Keratinocyte (primary cell): Measurements from ENCODE around the gene PRPF18. TPM values are rescaled to one million over a fixed set of nuclear protein-coding genes. Genes with fewer than 3 reads are reported as not detected.

Experiments
- DNase-seq: peaks from one replicate; pipeline ENCODE4 v3.0.0-alpha.2; 2011; ENCODE audit warnings: low read depth, missing footprints, low spot score
- FAIRE-seq: peaks from 2 replicates; lab custom pipeline; 2011; peaks lifted over from hg19 to GRCh38; lab: Jason Lieb, UNC
- H2AFZ ChIP-seq: 2 replicates; pipeline ENCODE4 v1.6.0; 2012; ENCODE audit warnings: low read length, control low read depth, inconsistent platforms; ENCODE audit not compliant: control insufficient read depth
- H3K27ac ChIP-seq: 2 replicates; pipeline ENCODE4 v1.5.1; 2011; ENCODE audit warnings: low read length; ENCODE audit not compliant: control insufficient read depth, insufficient read depth
- H3K27me3 ChIP-seq: 3 replicates; pipeline ENCODE4 v1.6.0; 2011; ENCODE audit warnings: low read length; ENCODE audit not compliant: control insufficient read depth, insufficient read depth; ENCODE audit errors: extremely low read depth
- H3K36me3 ChIP-seq, 2 experiments: 2 replicates in 1 of 2; 3 replicates in 1 of 2; pipeline ENCODE4 v1.5.1; 2011; ENCODE audit warnings: low read length in 2 of 2, mild to moderate bottlenecking in 1 of 2; ENCODE audit not compliant: control insufficient read depth in 2 of 2, insufficient read depth in 2 of 2; ENCODE audit errors: extremely low read depth in 1 of 2
- H3K4me1 ChIP-seq: 3 replicates; pipeline ENCODE4 v1.5.1; 2011; ENCODE audit warnings: low read length; ENCODE audit not compliant: control insufficient read depth, insufficient read depth; ENCODE audit errors: extremely low read depth
- H3K4me2 ChIP-seq: 3 replicates; pipeline ENCODE4 v1.6.0; 2011; ENCODE audit warnings: low read depth, low read length; ENCODE audit not compliant: control insufficient read depth, insufficient read depth; ENCODE audit errors: extremely low read depth
- H3K4me3 ChIP-seq, 3 experiments: fragments of 200-600 bp in 1 of 3; sonication (generic) in 1 of 3; 2 replicates in 2 of 3; 3 replicates in 1 of 3; pipeline ENCODE4 v1.5.1; 2011 to 2016; ENCODE audit warnings: low read length in 3 of 3, mild to moderate bottlenecking in 3 of 3, control low read depth in 2 of 3, inconsistent platforms in 1 of 3, low read depth in 1 of 3, mixed read lengths in 1 of 3, mixed run types in 1 of 3, moderate library complexity in 1 of 3; ENCODE audit not compliant: control insufficient read depth in 2 of 3, insufficient read depth in 2 of 3; ENCODE audit errors: extremely low read depth in 1 of 3
- H3K79me2 ChIP-seq: 2 replicates; pipeline ENCODE4 v1.6.0; 2012; ENCODE audit warnings: low read length; ENCODE audit not compliant: control insufficient read depth, insufficient read depth
- H3K9ac ChIP-seq: 3 replicates; pipeline ENCODE4 v1.6.0; 2011; ENCODE audit warnings: low read length; ENCODE audit not compliant: control insufficient read depth, insufficient read depth; ENCODE audit errors: extremely low read depth
- H3K9me1 ChIP-seq: 3 replicates; pipeline ENCODE4 v1.6.0; 2011; ENCODE audit warnings: low read length; ENCODE audit not compliant: control insufficient read depth, insufficient read depth; ENCODE audit errors: extremely low read depth
- H3K9me3 ChIP-seq: 2 replicates; pipeline ENCODE4 v1.5.1; 2012; ENCODE audit warnings: low read depth, low read length; ENCODE audit not compliant: control insufficient read depth
- H4K20me1 ChIP-seq: 3 replicates; pipeline ENCODE4 v1.6.0; 2011; ENCODE audit warnings: low read length; ENCODE audit not compliant: control insufficient read depth, insufficient read depth; ENCODE audit errors: extremely low read depth
- EZH2 ChIP-seq: IDR thresholded peaks from one replicate; pipeline ENCODE4 v1.6.1; 2012; ENCODE audit warnings: inconsistent platforms, mild to moderate bottlenecking, low read length, moderate library complexity
- dilution Hi-C: fragments of 300-500 bp; cut with MboI; formaldehyde crosslinking; loops from one replicate; pipeline ENCODE4 v1.7.0; 2020; ENCODE audit warnings: low sequenced_read_pairs; ENCODE audit not compliant: extremely low pct_ligation_motif_present
- polyA plus RNA-seq, 5 experiments: library from polyadenylated mRNA; depleted of rRNA in 3 of 5; stranded (reverse) in 3 of 5; stranded (forward) in 1 of 5; unstranded in 1 of 5; fragments of >200 nt; gene quantifications; 1 replicate in 1 of 5; 2 replicates in 3 of 5; 3 replicates in 1 of 5; pipeline versions ENCODE4 v1.2.1 to v1.2.3, GENCODE V29; 2011 to 2012; ENCODE audit warnings: missing spikeins in 2 of 5, low read depth in 1 of 5, low replicate concordance in 1 of 5
- TF ChIP-seq, protein P1 (sequence below), 3 experiments: IDR thresholded peaks in 1 of 3; conservative IDR thresholded peaks in 1 of 3; optimal IDR thresholded peaks in 1 of 3; 2 replicates in 2 of 3; 3 replicates in 1 of 3; pipeline versions ENCODE3 to v1.5.1; 2011; ENCODE audit warnings: low read length in 3 of 3, mild to moderate bottlenecking in 3 of 3, moderate library complexity in 2 of 3, control low read depth in 1 of 3, inconsistent platforms in 1 of 3; ENCODE audit not compliant: insufficient read depth in 2 of 3; ENCODE audit errors: extremely low read depth in 1 of 3

PRPF18 gene
- polyA plus RNA-seq, 1 donor (not counting 4 experiments of a cell fraction or from before 2014, with no cell fraction given): 28.0 TPM

DNA sequence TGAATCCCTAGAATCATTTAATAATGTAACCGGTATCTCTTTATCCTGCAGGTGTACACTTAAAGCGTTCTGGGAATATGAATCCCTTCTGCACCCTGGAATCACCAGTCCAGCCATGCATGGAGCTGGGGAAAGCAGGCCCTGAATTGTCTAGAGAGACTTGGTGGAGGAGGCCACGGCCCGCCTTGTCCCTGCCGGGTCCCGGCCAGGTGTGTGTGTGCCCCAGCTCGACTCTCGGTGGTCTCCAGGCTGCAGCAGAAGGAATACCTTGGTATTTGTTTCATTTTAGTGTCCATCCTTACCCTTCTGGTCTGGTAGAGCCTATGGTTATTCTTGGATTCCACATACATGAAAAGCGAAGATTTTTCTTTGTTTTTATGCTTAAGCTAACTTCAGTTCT, 58.1 kb downstream of the PRPF18 start:
- no peaks in the 10 kb centered on the region for H3K27me3 ChIP-seq
- H3K79me2 ChIP-seq: no peaks in the 10 kb centered on the region
- TF ChIP-seq, protein P1, sequence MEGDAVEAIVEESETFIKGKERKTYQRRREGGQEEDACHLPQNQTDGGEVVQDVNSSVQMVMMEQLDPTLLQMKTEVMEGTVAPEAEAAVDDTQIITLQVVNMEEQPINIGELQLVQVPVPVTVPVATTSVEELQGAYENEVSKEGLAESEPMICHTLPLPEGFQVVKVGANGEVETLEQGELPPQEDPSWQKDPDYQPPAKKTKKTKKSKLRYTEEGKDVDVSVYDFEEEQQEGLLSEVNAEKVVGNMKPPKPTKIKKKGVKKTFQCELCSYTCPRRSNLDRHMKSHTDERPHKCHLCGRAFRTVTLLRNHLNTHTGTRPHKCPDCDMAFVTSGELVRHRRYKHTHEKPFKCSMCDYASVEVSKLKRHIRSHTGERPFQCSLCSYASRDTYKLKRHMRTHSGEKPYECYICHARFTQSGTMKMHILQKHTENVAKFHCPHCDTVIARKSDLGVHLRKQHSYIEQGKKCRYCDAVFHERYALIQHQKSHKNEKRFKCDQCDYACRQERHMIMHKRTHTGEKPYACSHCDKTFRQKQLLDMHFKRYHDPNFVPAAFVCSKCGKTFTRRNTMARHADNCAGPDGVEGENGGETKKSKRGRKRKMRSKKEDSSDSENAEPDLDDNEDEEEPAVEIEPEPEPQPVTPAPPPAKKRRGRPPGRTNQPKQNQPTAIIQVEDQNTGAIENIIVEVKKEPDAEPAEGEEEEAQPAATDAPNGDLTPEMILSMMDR (optimal IDR thresholded peaks at IDR 0.05 in 1 of 3, IDR thresholded peaks at IDR 0.05 in 1 of 3, conservative IDR thresholded peaks at IDR 0.05 in 1 of 3; ENCODE audit: extremely low read depth in 1 of 3, insufficient read depth in 2 of 3, low read length in 3 of 3): no peak
- no peak for TF ChIP-seq EZH2
- dilution Hi-C loops: no loop called here
- no peaks in the 10 kb centered on the region for H3K4me1 ChIP-seq
- peaks cover 15 to 22% of the 10 kb centered on the region in 2 experiments for H3K36me3 ChIP-seq
- H2AFZ ChIP-seq: no peak overlapping the region
- H3K9me1 ChIP-seq: no peaks in the 10 kb centered on the region
- H3K9me3 ChIP-seq: peaks cover 2% of the 10 kb centered on the region
- no peak overlapping the region for H3K9ac ChIP-seq
- H3K4me3 ChIP-seq: no peak overlapping the region
- no peak overlapping the region for H3K4me2 ChIP-seq
- no peak for FAIRE-seq
- H3K27ac ChIP-seq: no peak overlapping the region
- no peak for DNase-seq
- no peaks in the 10 kb centered on the region for H4K20me1 ChIP-seq

DNA sequence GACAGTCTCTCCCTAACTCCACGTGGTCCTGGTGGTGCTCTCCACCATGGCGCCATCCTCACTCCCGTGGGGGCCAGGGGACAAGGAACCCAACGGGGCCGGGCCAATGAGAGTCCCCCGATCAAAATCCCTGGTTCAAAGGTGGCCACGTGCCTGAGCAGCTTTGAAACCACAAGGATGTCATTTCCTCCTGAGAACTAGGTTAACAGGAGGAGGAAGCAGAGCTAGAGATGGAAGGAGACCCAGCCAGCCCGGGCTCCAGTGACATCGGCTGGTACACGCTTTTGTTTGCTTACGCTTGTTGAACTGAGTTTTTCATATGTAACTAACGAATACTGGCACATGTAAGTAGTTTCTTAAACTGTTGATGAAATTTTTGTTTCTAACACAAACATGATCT, 61.7 kb downstream of the PRPF18 start:
- dilution Hi-C loops: no loop called here
- no peak overlapping the region for H2AFZ ChIP-seq
- TF ChIP-seq, protein P1 (optimal IDR thresholded peaks at IDR 0.05 in 1 of 3, IDR thresholded peaks at IDR 0.05 in 1 of 3, conservative IDR thresholded peaks at IDR 0.05 in 1 of 3; ENCODE audit: extremely low read depth in 1 of 3, insufficient read depth in 2 of 3, low read length in 3 of 3): no peak
- TF ChIP-seq EZH2: no peak

More for the DNA sequence above, 61.7 kb downstream of the PRPF18 start:
- no peaks in the 10 kb centered on the region for H3K27me3 ChIP-seq
- H3K9me1 ChIP-seq: no peaks in the 10 kb centered on the region
- H3K27ac ChIP-seq: no peak overlapping the region
- H3K4me3 ChIP-seq: no peak overlapping the region
- peaks cover 16 to 26% of the 10 kb centered on the region in 2 experiments for H3K36me3 ChIP-seq
- no peak overlapping the region for H3K4me2 ChIP-seq
- FAIRE-seq (no peak), DNase-seq (no peak)
- H3K9ac ChIP-seq: no peak overlapping the region
- H3K9me3 ChIP-seq: no peaks in the 10 kb centered on the region
- no peaks in the 10 kb centered on the region for H4K20me1 ChIP-seq
- H3K4me1 ChIP-seq: peaks cover 10% of the 10 kb centered on the region
- H3K79me2 ChIP-seq: no peaks in the 10 kb centered on the region
